ENCODE data around the gene CTPS1.
A peak's percentile ranks its signal among the peaks of the same experiment; 100 is the strongest.

The CTPS1 gene

GRCh38 chr1:40969445-40969844 lies 10.1 kb upstream of the CTPS1 start:
- DNase-seq: no peak

GRCh38 chr1:40971966-40972365 lies 7.5 kb upstream of the CTPS1 start:
- no peak for DNase-seq

GRCh38 chr1:40973912-40974311 lies 5.6 kb upstream of the CTPS1 start:
- no peak for DNase-seq

GRCh38 chr1:40974945-40975344 lies 4.6 kb upstream of the CTPS1 start:
- no peak for DNase-seq

GRCh38 chr1:40976952-40977690 lies 2.4 kb upstream of the CTPS1 start:
- no peak for DNase-seq

- no peak for DNase-seq
Measured at GRCh38 chr1:40977716-40978115, 1.8 kb upstream of the CTPS1 start.

GRCh38 chr1:40978886-40979240 lies 633 bp upstream of the CTPS1 start:
- no peak for DNase-seq

GRCh38 chr1:40980068-40980452 lies 564 bp downstream of the CTPS1 start:
- no peak for DNase-seq

- peak; percentile 57 for DNase-seq
Measured at GRCh38 chr1:40980453-40981121, 1.1 kb downstream of the CTPS1 start.

GRCh38 chr1:40981691-40982448 lies 2.4 kb downstream of the CTPS1 start:
- no peak for DNase-seq

- no peak for DNase-seq
Measured at GRCh38 chr1:40982721-40983120, 3.2 kb downstream of the CTPS1 start.

GRCh38 chr1:40983286-40983685 lies 3.8 kb downstream of the CTPS1 start:
- no peak for DNase-seq

- peak; percentile 28 for DNase-seq
Measured at GRCh38 chr1:40984066-40984465, 4.6 kb downstream of the CTPS1 start.

- no peak for DNase-seq
Measured at GRCh38 chr1:40984531-40984930, 5.0 kb downstream of the CTPS1 start.

- DNase-seq: no peak
Measured at GRCh38 chr1:40985161-40985560, 5.7 kb downstream of the CTPS1 start.

- DNase-seq: peak; percentile 36
Measured at GRCh38 chr1:40985875-40986274, 6.4 kb downstream of the CTPS1 start.

GRCh38 chr1:40986328-40986783 lies 6.9 kb downstream of the CTPS1 start:
- no peak for DNase-seq

GRCh38 chr1:40986956-40987355 lies 7.5 kb downstream of the CTPS1 start:
- no peak for DNase-seq

GRCh38 chr1:40987439-40988276 lies 8.2 kb downstream of the CTPS1 start:
- DNase-seq: no peak

GRCh38 chr1:40988280-40988679 lies 8.8 kb downstream of the CTPS1 start:
- no peak for DNase-seq

GRCh38 chr1:40989066-40989465 lies 9.6 kb downstream of the CTPS1 start:
- no peak for DNase-seq

GRCh38 chr1:40997096-40997495 lies 17.6 kb downstream of the CTPS1 start:
- no peak for DNase-seq

- DNase-seq: no peak
Measured at GRCh38 chr1:40998668-40999067, 19.2 kb downstream of the CTPS1 start.

Measured in kidney glomerular epithelial cell (primary cell).